SK-N-MC (cell line): Measurements from ENCODE around the gene DNAJC30.

Experiments
- EZH2 ChIP-seq: fragments of 200-600 bp; sonication (generic); IDR thresholded peaks from one replicate; pipeline ENCODE4 v1.6.1; 2017; ENCODE audit warnings: antibody characterized with exemption
- POLR2AphosphoS5 ChIP-seq: IDR thresholded peaks from 2 replicates; pipeline ENCODE4 v1.6.1; 2012; ENCODE audit warnings: mild to moderate bottlenecking, low read depth, low read length, borderline replicate concordance

DNA sequence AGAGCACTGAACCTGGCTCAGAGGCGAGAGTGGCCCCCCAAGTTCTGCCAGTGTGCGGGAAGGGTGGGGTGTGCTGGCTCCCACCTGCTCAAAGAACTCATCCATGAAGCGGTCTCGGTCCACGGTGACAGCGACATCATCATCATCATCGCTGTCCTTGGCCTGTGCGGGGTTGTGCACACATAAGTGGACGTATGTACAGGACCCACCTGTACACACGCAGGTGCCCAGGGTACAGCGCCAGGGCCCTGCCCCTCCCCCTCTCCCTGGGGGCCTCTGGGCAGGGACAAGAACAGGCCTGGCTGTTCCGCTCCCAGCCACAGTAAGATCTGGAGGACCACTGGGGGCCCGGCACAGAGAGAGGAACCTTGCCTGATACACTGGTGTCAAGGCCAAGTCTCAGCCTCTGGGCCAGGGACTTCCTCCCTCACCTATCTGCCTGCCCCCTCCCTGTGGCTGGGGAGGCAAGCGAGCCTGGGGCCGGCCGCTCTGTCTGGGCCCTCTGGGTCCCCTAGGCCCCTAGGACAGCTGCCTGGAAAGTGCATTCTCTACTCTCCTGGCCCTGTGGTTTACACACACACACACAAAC is 25.8 kb upstream of the DNAJC30 start:
- TF ChIP-seq POLR2AphosphoS5 (no peak), EZH2 (no peak)
